ELF-1 (cell line): ENCODE data around the gene TCF3.
A peak's percentile ranks its signal among the peaks of the same experiment; 100 is the strongest.

Experiments
- DNase-seq: peaks from one replicate; pipeline ENCODE4 v3.0.0-alpha.2; 2016; ENCODE audit warnings: low read depth, low spot score

Gene TCF3

DNA sequence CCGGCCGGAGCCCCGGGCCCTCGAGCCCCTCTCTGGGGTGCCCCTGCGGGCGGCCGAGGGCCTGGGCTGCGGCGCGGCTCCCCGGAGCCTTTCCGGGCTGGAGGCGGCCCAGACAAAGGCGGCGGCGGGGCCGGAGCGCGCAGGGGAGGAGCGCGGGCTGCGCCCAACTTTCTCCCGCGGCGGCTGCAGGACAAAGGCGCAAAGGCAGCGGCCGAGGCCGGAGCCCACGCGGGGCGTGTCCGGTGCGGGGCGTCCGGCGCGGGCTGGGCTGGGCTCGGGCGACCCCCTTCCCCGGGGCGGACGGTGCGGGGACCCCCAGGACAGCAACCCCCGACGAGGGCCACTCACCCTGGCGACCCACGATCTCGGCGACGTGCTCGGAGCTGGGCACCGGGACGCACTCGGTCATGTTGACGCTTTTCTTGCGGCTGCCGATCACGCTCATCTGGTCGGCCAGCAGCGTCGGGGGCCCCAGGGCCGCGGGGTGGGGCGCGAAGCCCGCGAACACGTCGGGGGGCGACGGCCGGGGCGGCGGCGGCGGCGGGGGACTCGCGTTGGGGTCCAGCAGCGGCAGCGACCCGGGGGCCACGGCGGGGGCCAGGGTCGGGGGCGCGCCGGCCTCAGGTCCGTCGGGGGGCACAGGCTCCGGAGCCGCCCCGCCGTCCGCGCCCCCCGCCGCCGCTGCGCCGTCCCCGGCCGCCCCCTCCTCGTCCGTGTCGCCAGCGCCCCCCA lies 85.1 kb downstream of the TCF3 start:
- DNase-seq: no peak

DNA sequence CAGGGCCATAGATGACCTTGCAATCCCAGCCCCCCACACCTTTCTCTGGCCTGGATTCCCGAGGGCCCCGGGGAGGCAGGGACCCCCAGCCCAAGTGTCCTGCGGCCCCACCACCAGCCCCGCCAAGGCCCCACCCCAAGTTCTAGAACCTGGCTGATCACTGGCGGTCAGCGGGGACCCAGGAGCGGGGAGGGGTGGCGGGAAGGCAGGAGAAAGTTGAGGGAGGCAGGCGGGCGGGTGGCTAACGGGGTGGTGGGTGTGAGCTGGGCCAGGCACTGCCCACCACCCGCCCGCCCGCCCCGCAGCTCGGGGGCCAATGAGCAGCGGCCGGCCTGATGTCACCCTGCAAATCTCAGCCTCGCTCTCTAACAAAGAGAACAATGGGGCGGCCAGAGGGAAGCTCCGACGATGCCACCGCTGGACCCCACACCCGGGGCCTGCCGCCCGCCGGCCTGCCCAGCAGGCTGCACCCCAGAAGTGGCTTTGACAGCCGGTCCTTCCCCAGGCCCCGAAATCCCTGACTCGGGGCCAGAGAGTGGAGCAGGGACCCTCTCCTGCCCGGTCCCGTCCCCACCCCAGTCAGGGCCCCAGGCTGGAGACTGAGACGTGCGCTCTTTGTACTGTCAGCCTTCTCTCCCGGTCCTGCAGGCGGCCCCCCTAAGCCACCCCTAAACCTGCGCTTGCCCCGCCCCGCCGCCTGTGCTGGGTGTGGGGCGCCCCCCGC lies 85.9 kb downstream of the TCF3 start:
- peak; percentile 80 for DNase-seq

DNA sequence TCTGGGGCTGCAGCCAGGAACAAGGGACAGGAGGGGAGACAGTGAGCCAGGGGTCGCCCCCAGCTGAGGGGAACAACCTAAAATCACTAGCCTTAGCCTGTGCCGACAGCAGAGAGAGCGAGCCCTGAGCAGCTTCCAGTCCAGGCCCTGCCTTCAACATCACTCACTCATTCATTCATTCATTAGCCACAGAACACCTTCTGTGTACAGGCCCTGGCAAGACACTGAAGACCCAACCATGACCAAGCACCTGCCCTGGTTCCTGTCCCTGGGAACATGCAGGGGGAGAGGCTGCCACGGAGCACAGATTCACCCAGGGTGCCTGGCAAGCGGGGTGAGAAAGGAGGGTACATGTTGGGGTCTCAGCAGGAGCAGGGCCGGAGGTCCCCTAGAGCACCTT lies 89.2 kb downstream of the TCF3 start:
- DNase-seq: no peak

GRCh38 chr19:1561236-1561842 lies 91.1 kb downstream of the TCF3 start:
- no peak for DNase-seq

GRCh38 chr19:1560286-1560882 lies 92.0 kb downstream of the TCF3 start:
- DNase-seq: no peak
